NT2/D1 (cell line): Measurements from ENCODE around the gene THSD7A.

Source experiments
- YY1 ChIP-seq: IDR thresholded peaks from 2 replicates; pipeline ENCODE4 v1.6.1; 2011; ENCODE audit not compliant: insufficient read length, insufficient read depth
- ZNF274 ChIP-seq: IDR thresholded peaks from 2 replicates; pipeline ENCODE4 v1.6.1; 2011; ENCODE audit warnings: mild to moderate bottlenecking, low read depth, low read length

GRCh38 chr7:11332865-11333228, 499.2 kb downstream of the THSD7A start:
- no peak for TF ChIP-seq ZNF274
- TF ChIP-seq YY1, result no peak
